ENCODE results near the gene PLCD1. TPM values are rescaled to one million over a fixed set of nuclear protein-coding genes. Genes with fewer than 3 reads are reported as not detected.
A peak's percentile ranks its signal among the peaks of the same experiment; 100 is the strongest.

PLCD1 gene
- total RNA-seq, 2 donors from 2014 or later: 29.7 to 176 TPM

DNA sequence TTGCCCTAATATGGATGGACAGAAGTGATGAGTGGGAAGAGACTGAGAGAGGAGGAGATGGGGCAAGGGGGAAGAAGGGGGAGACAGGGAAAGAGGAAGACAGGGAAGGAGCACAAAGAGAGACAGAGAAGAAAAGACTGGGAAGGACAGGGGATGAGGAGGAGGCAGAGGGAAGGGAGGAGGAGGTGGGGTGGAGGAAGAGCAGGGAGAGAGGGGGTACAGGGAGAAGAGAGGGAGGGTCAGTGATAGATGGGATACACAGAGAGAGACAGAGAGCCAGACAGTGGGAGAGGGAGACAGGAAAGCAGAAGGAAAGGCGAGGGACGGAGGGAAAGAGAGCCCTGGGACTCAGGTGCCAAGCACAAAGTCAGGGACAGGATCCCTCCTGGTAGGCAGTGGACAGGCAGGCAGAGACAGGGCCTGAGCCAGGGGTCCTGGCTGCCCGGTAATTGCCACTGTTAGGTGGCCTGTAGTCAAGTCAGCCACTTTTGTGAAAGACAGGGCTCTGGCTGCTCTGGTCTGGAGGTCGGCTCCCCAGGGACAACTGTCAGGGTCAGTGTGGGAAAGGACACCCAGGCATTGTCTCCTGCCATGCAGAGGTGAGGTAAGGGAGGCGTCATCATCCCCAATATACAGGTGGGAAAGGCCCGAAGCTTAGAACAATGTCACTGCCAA is 29.1 kb downstream of the PLCD1 start:
- Histone ChIP-seq H3K36me3 (no peaks in the 10 kb centered on the region), H3K27ac (peak overlapping the region in 1 of 2 donors; percentile 90), H3K4me3 (no peak overlapping the region), H3K27me3 (replicated peaks; ENCODE audit: insufficient read depth) (no peaks in the 10 kb centered on the region), H3K9me3 (no peaks in the 10 kb centered on the region), H3K4me1 (replicated peaks) (peaks cover 14% of the 10 kb centered on the region)
- TF ChIP-seq, protein P1, sequence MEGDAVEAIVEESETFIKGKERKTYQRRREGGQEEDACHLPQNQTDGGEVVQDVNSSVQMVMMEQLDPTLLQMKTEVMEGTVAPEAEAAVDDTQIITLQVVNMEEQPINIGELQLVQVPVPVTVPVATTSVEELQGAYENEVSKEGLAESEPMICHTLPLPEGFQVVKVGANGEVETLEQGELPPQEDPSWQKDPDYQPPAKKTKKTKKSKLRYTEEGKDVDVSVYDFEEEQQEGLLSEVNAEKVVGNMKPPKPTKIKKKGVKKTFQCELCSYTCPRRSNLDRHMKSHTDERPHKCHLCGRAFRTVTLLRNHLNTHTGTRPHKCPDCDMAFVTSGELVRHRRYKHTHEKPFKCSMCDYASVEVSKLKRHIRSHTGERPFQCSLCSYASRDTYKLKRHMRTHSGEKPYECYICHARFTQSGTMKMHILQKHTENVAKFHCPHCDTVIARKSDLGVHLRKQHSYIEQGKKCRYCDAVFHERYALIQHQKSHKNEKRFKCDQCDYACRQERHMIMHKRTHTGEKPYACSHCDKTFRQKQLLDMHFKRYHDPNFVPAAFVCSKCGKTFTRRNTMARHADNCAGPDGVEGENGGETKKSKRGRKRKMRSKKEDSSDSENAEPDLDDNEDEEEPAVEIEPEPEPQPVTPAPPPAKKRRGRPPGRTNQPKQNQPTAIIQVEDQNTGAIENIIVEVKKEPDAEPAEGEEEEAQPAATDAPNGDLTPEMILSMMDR (IDR thresholded peaks at IDR 0.05): no peak
- TF ChIP-seq POLR2AphosphoS5 (IDR thresholded peaks at IDR 0.05) (no peak), POLR2A (IDR thresholded peaks at IDR 0.05) (no peak)
- 88% methylated on average over 6 of the region's 6 CpGs for WGBS
- intact Hi-C loops (cut with DNase I): loop anchor here (5.0 kb wide), 1 partner anchor 37 kb away; the partner anchor contains the start of gene DLEC1
- no peak for DNase-seq (ENCODE audit: low spot score)

DNA sequence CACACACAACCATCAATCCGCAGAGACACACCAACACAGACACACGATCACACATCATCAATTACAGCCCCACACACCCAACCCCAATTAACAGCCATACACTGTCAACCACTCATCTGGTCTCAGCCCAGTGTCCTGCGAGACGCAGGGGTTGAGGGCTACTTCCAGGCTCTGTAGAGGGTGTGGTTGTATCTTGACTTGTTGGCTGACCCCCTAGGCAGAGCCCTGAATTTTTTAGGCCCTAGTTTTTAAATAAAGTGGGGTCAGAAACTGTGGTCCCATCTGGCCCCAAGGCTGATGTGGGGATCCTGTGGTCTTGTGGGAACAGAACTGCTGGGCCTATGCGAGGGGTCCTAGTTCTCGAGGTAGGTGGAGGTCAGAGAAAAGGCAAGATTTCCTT is 29.6 kb downstream of the PLCD1 start:
- peaks cover 10% of the 10 kb centered on the region for H3K4me1 ChIP-seq (replicated peaks)
- 91% methylated on average over 6 of the region's 6 CpGs for WGBS
- no peaks in the 10 kb centered on the region for H3K27me3 ChIP-seq (replicated peaks; ENCODE audit: insufficient read depth)
- H3K4me3 ChIP-seq: no peak overlapping the region
- DNase-seq (ENCODE audit: low spot score): no peak
- no peaks in the 10 kb centered on the region for H3K36me3 ChIP-seq
- intact Hi-C loops (cut with DNase I): loop anchor here (5.0 kb wide), 1 partner anchor 37 kb away; the partner anchor contains the start of gene DLEC1
- TF ChIP-seq, protein P1 (IDR thresholded peaks at IDR 0.05): no peak
- TF ChIP-seq POLR2A (IDR thresholded peaks at IDR 0.05): no peak
- TF ChIP-seq POLR2AphosphoS5 (IDR thresholded peaks at IDR 0.05): no peak
- no peak overlapping the region for H3K27ac ChIP-seq
- H3K9me3 ChIP-seq: no peaks in the 10 kb centered on the region

DNA sequence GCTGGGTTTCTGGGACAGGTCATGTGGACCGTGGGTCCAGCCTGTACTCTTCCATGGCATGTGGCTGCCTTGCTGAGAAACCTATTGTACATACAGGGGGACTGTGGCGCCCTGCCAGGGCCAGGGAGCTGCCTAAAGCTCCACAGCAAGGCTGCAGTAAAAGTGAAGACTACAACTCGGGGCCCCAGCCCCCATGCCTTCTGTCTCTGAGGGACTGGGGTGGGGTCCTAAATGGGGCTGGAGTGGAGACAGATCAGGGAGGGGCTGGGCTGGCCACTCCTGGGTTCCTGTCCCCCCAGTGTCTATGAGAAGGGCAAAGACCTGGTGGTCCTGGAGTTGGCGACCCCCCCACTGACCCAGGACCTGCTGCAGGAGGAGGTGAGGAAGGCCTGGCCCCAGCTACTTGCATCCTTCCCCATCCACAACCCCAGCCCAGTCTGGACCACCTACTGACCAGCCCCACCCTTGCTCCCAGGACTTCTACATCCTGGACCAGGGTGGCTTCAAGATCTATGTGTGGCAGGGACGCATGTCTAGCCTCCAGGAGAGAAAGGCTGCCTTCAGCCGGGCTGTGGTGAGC is 31.6 kb downstream of the PLCD1 start:
- Histone ChIP-seq H3K4me3 (no peak overlapping the region), H3K27me3 (replicated peaks; ENCODE audit: insufficient read depth) (no peaks in the 10 kb centered on the region), H3K36me3 (no peaks in the 10 kb centered on the region), H3K27ac (peak overlapping the region; percentile 85 to 88), H3K4me1 (replicated peaks) (no peaks in the 10 kb centered on the region), H3K9me3 (no peaks in the 10 kb centered on the region)
- TF ChIP-seq POLR2AphosphoS5 (IDR thresholded peaks at IDR 0.05): no peak
- TF ChIP-seq, protein P1 (IDR thresholded peaks at IDR 0.05): no peak
- 80% methylated on average over 6 of the region's 6 CpGs for WGBS
- DNase-seq (ENCODE audit: low spot score): no peak
- intact Hi-C loops (cut with DNase I): no loop called here

DNA sequence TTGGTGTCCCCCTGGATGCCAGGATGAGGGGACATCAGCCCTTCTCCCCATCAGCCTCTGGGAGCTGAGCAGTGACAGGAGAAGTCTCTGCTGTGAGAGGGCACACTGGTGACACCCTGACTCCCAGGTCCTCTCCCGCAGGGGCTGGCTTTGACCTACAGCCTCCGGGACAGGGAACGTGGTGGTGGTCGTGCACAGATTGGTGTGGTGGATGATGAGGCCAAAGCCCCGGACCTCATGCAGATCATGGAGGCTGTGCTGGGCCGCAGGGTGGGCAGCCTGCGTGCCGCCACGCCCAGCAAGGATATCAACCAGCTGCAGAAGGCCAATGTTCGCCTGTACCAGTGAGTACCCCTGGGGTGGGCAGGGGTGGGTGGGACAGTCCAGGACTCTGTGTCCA is 32.1 kb downstream of the PLCD1 start:
- peak overlapping the region in 1 of 2 donors; percentile 85 for H3K27ac ChIP-seq
- 94% methylated on average over 10 of the region's 10 CpGs for WGBS
- no peak for DNase-seq (ENCODE audit: low spot score)

More for the DNA sequence above, 32.1 kb downstream of the PLCD1 start:
- no peaks in the 10 kb centered on the region for H3K27me3 ChIP-seq (replicated peaks; ENCODE audit: insufficient read depth)
- intact Hi-C loops (cut with DNase I): no loop called here
- peaks cover 2% of the 10 kb centered on the region for H3K4me1 ChIP-seq (replicated peaks)
- TF ChIP-seq, protein P1 (IDR thresholded peaks at IDR 0.05): no peak
- TF ChIP-seq POLR2AphosphoS5 (IDR thresholded peaks at IDR 0.05) (no peak), POLR2A (IDR thresholded peaks at IDR 0.05) (no peak)
- no peaks in the 10 kb centered on the region for H3K36me3 ChIP-seq
- no peak overlapping the region for H3K4me3 ChIP-seq
- no peaks in the 10 kb centered on the region for H3K9me3 ChIP-seq
